ENCODE results near the gene SLC22A16.

The SLC22A16 gene

GRCh38 chr6:110387986-110388385 is 88.4 kb downstream of the SLC22A16 start:
- Histone ChIP-seq H3K9me3 (replicated peaks; ENCODE audit: insufficient read depth, low read length) (no peaks in the 10 kb centered on the region), H3K4me2 (ENCODE audit: low read depth, low read length) (no peak overlapping the region), H3K27me3 (replicated peaks; ENCODE audit: insufficient read depth, low read length) (no peaks in the 10 kb centered on the region), H3K9ac (ENCODE audit: low read length) (no peak overlapping the region), H3F3A (ENCODE audit: insufficient read depth, low read length) (no peaks in the 10 kb centered on the region), H3K27ac (ENCODE audit: low read length) (no peak overlapping the region), H3K4me1 (ENCODE audit: low read length) (peaks cover 23% of the 10 kb centered on the region), H4K20me1 (ENCODE audit: insufficient read depth, low read length) (no peaks in the 10 kb centered on the region), H3K9me2 (replicated peaks; ENCODE audit: insufficient read depth, low read length) (no peaks in the 10 kb centered on the region), H2AFZ (ENCODE audit: low read length) (no peak overlapping the region), H3K4me3 (ENCODE audit: low read length) (no peak overlapping the region), H3K79me2 (ENCODE audit: low read length) (no peaks in the 10 kb centered on the region), H3K36me3 (replicated peaks; ENCODE audit: insufficient read depth, low read length) (no peaks in the 10 kb centered on the region)
- TF ChIP-seq EZH2 (optimal IDR thresholded peaks at IDR 0.05; ENCODE audit: low read depth, low read length) = no peak
- no peak for TF ChIP-seq EZH2phosphoT487 (IDR thresholded peaks at IDR 0.05; ENCODE audit: low read length)
- TF ChIP-seq CTCF (IDR thresholded peaks at IDR 0.05; ENCODE audit: low read length) = no peak
- no peak for DNase-seq

- TF ChIP-seq EZH2phosphoT487 (IDR thresholded peaks at IDR 0.05; ENCODE audit: low read length) (no peak), EZH2 (optimal IDR thresholded peaks at IDR 0.05; ENCODE audit: low read depth, low read length) (no peak), CTCF (IDR thresholded peaks at IDR 0.05; ENCODE audit: low read length) (no peak)
- H3K4me3 ChIP-seq (ENCODE audit: low read length) = no peak overlapping the region
- H3K9me3 ChIP-seq (replicated peaks; ENCODE audit: insufficient read depth, low read length) = no peaks in the 10 kb centered on the region
- no peaks in the 10 kb centered on the region for H4K20me1 ChIP-seq (ENCODE audit: insufficient read depth, low read length)
- no peak for DNase-seq
- no peaks in the 10 kb centered on the region for H3K36me3 ChIP-seq (replicated peaks; ENCODE audit: insufficient read depth, low read length)
- no peak overlapping the region for H3K27ac ChIP-seq (ENCODE audit: low read length)
- no peaks in the 10 kb centered on the region for H3F3A ChIP-seq (ENCODE audit: insufficient read depth, low read length)
- no peaks in the 10 kb centered on the region for H3K27me3 ChIP-seq (replicated peaks; ENCODE audit: insufficient read depth, low read length)
- no peak overlapping the region for H2AFZ ChIP-seq (ENCODE audit: low read length)
- H3K9ac ChIP-seq (ENCODE audit: low read length) = no peak overlapping the region
- H3K4me1 ChIP-seq (ENCODE audit: low read length) = peaks cover 23% of the 10 kb centered on the region
- no peaks in the 10 kb centered on the region for H3K9me2 ChIP-seq (replicated peaks; ENCODE audit: insufficient read depth, low read length)
- no peak overlapping the region for H3K4me2 ChIP-seq (ENCODE audit: low read depth, low read length)
- no peaks in the 10 kb centered on the region for H3K79me2 ChIP-seq (ENCODE audit: low read length)
Measured at GRCh38 chr6:110385458-110385863, 91.0 kb downstream of the SLC22A16 start.

- Histone ChIP-seq H3K27ac (ENCODE audit: low read length) (no peak overlapping the region), H3F3A (ENCODE audit: insufficient read depth, low read length) (no peaks in the 10 kb centered on the region), H3K27me3 (replicated peaks; ENCODE audit: insufficient read depth, low read length) (no peaks in the 10 kb centered on the region), H3K9me2 (replicated peaks; ENCODE audit: insufficient read depth, low read length) (no peaks in the 10 kb centered on the region), H3K9ac (ENCODE audit: low read length) (no peak overlapping the region), H2AFZ (ENCODE audit: low read length) (no peak overlapping the region), H4K20me1 (ENCODE audit: insufficient read depth, low read length) (no peaks in the 10 kb centered on the region), H3K79me2 (ENCODE audit: low read length) (no peaks in the 10 kb centered on the region), H3K4me2 (ENCODE audit: low read depth, low read length) (no peak overlapping the region), H3K4me1 (ENCODE audit: low read length) (no peaks in the 10 kb centered on the region), H3K4me3 (ENCODE audit: low read length) (no peak overlapping the region), H3K36me3 (replicated peaks; ENCODE audit: insufficient read depth, low read length) (no peaks in the 10 kb centered on the region), H3K9me3 (replicated peaks; ENCODE audit: insufficient read depth, low read length) (no peaks in the 10 kb centered on the region)
- no peak for TF ChIP-seq CTCF (IDR thresholded peaks at IDR 0.05; ENCODE audit: low read length)
- DNase-seq = no peak
Measured at GRCh38 chr6:110378552-110378951, 97.9 kb downstream of the SLC22A16 start.
